HCT116 (cell line): ENCODE measurements around the gene ACSS2.

Experiments used
- ATF3 ChIP-seq: IDR thresholded peaks from 2 replicates; pipeline ENCODE4 v1.6.1; 2012
- CTCF ChIP-seq, 3 experiments: fragments of 200-600 bp in 1 of 3; sonication (generic) in 1 of 3; IDR thresholded peaks in 2 of 3; conservative IDR thresholded peaks in 1 of 3; 2 replicates each; pipeline ENCODE4 v1.5.1; 2012 to 2017; ENCODE audit warnings: low read depth in 2 of 3, low read length in 2 of 3, antibody characterized with exemption in 1 of 3, borderline replicate concordance in 1 of 3, control low read depth in 1 of 3, mild to moderate bottlenecking in 1 of 3, mixed read lengths in 1 of 3, mixed run types in 1 of 3, moderate library complexity in 1 of 3; ENCODE audit not compliant: insufficient read depth in 1 of 3
- EGR1 ChIP-seq: IDR thresholded peaks from 2 replicates; pipeline ENCODE4 v1.6.1; 2012; ENCODE audit warnings: low read depth
- EZH2 ChIP-seq: fragments of 200-600 bp; sonication (generic); IDR thresholded peaks from 2 replicates; pipeline ENCODE4 v1.6.1; 2017; ENCODE audit warnings: antibody characterized with exemption, mixed run types
- MAX ChIP-seq: IDR thresholded peaks from 2 replicates; pipeline ENCODE4 v1.6.1; 2012
- POLR2A ChIP-seq: IDR thresholded peaks from 2 replicates; pipeline ENCODE4 v1.7.0; 2011; ENCODE audit warnings: borderline replicate concordance; ENCODE audit not compliant: insufficient read depth, insufficient read length; ENCODE audit errors: extremely low read depth
- POLR2AphosphoS5 ChIP-seq: IDR thresholded peaks from 2 replicates; pipeline ENCODE4 v1.6.1; 2011; ENCODE audit warnings: mild to moderate bottlenecking, low read depth, low read length, moderate library complexity
- RAD21 ChIP-seq: IDR thresholded peaks from 2 replicates; pipeline ENCODE4 v1.6.1; 2012; ENCODE audit warnings: low read depth, mild to moderate bottlenecking
- SP1 ChIP-seq: IDR thresholded peaks from 2 replicates; pipeline ENCODE4 v1.6.1; 2012; ENCODE audit warnings: low read depth
- ZFX ChIP-seq: fragments of 450-650 bp; IDR thresholded peaks from 2 replicates; pipeline ENCODE4 v1.6.1; 2017

GRCh38 chr20:34955231-34956040 is 79.0 kb downstream of the ACSS2 start, which contains the start of the genes GSS and MYH7B:
- TF ChIP-seq POLR2A, result peak; percentile 88
- peak; percentile 37 to 78 (median 49); a peak in 5 of 6 replicates for TF ChIP-seq CTCF (IDR thresholded peaks at IDR 0.05 in 2 of 3, conservative IDR thresholded peaks at IDR 0.05 in 1 of 3; ENCODE audit: borderline replicate concordance in 1 of 3, insufficient read depth in 1 of 3, low read depth in 2 of 3, low read length in 2 of 3)
- TF ChIP-seq RAD21, result peak; percentile 89
- peak; percentile 88 for TF ChIP-seq POLR2AphosphoS5
- no peak for TF ChIP-seq EZH2
- TF ChIP-seq EGR1, result no peak
- TF ChIP-seq SP1, result peak; percentile 70; the same call in 1 of the 2 replicates
- TF ChIP-seq MAX, result peak; percentile 47
- TF ChIP-seq ZFX, result peak; percentile 76
- TF ChIP-seq ATF3, result no peak
